HG03558 (cell line): ENCODE measurements around the gene CHD1.

Experiments
- ATAC-seq: cut with Tn5 transposase; IDR thresholded peaks from one replicate; pipeline ENCODE4 v1.9.1; 2021; ENCODE audit warnings: moderate number of reproducible peaks; ENCODE audit not compliant: unreplicated experiment; ENCODE audit errors: extremely low read depth

Gene CHD1

DNA sequence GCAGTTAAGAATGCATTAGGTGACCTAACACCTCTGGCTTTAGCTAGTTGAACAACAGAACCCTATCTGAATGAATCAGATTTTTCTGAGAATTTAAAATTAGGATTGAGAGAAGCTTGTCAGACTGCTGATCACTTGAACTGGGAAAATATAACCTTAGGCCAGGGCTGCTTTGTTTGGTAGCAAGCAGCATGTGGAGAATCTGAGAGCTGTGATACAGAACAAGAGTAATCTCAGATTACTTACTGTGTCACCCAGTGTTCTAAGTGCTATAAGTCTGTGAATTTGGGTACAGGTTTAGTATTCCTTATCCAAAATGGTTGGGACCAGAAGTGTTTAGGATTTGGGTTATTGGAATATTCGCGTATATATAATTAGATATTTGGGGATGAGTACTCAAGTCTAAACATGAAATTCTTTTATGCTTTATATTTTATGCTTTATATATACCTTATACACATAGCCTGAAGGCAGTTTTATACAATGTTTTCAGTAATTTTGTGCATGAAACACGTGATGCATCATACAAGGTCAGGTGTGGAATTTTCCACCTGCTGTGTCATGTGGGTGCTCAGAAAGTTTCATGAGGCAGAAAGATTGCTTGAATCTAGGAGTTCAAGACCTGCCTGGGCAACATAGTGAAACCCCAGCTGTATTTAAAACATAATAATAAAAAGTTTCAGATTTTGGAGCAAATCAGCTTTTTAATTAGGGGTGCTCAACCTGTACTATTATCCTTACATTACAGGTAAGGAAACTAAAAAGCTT lies 8.3 kb upstream of the CHD1 start:
- no peak for ATAC-seq

DNA sequence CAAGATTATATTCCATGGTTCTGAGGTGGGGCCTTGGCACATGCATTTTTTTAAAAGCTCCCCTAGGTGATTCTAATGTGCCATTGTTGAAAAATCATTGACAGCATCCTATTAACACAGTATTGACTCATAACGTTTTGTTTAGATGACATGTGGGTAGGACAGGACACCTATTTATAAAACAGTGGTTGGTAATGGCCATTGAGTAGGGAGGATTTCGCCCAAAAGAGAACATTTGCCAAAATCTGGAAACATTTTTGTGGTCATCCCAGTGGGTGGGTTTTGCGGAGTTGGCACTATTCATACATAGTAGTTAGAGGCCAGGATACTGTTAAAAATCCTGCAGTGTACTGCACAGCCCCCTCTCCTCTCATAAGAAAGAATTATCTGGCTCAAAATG lies 6.4 kb upstream of the CHD1 start:
- ATAC-seq: no peak

DNA sequence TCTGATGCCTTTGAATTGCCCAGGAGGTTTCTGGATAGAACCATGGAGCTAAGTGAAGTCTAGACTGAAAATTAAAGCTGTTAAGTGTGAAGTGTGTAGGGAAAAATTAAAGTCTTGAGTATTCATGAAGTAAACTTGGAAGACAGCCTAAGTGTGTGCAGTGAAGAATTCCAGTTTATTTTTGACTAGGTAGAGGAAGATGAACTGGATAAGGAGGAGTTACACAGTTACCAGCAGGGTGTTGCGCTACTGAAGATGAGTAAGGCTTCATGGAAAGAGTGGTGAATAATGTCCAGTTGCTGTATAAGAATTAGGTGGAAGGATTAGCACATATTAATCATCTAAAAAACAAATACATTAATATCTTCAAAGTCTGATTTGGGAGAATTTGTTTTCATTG lies 5.7 kb upstream of the CHD1 start:
- no peak for ATAC-seq

DNA sequence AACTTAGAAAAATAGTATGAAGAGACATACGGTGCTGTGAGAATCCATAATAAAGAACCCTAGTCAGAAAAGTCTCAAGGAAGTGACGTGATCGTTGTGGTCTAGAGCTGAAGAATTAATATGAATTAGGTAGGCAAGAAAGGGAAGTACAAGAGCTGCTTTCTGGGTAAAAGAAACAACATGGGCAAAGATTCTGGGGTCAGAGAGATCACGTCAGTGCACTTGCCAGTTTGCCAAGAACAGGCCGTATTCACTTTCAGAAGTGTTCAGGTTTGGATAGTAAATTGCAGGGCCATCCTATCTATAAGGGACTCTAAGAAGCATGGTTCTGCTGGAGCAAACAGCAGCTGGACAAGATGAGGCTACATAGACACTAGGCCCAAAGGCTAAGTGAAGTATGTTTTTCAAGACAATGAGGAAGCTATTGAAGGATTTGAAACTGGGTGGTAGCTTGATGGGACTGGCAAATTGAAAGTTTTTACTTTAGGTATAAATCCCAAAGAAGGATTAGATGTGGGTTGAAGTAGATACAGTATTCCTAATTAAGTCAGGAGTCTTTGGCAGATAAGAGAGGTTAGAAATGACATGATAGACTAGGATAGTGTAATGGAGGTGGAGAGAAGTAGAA lies 4.8 kb upstream of the CHD1 start:
- no peak for ATAC-seq

DNA sequence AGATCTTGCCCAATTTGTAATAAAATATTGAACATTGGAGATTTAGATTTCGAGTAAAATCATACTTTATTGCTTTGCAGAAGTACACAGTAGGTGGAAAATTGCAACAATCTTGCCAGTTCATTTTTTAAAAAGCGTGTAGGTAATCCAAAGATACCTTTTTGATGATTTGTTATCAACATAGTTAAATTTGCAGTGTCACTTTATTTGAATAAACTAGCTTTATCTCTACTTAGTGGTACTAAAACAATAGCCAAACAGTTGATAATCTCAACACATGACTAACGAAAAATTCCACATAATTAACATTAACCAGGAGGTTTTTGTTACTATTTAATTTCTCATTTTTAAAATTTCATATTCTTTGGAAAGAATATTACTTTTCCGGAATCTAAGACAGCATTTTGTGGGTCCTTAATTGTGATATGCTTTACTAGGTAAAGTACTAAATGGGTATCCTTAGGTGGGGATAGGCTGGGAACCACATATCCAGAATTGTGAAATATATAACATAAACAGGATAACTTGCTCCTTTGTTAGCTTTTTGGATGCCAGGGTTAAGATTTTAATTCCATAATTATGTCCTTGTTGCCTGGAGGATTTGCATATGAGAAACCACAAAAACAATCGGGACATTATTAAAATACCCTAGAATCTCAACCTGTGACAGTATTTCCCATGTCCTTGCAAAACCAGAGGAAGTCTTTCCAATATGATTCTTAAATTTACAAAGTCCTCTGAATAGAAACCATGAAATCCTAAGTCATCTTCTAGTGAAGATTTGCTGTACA lies 2.4 kb upstream of the CHD1 start:
- no peak for ATAC-seq

DNA sequence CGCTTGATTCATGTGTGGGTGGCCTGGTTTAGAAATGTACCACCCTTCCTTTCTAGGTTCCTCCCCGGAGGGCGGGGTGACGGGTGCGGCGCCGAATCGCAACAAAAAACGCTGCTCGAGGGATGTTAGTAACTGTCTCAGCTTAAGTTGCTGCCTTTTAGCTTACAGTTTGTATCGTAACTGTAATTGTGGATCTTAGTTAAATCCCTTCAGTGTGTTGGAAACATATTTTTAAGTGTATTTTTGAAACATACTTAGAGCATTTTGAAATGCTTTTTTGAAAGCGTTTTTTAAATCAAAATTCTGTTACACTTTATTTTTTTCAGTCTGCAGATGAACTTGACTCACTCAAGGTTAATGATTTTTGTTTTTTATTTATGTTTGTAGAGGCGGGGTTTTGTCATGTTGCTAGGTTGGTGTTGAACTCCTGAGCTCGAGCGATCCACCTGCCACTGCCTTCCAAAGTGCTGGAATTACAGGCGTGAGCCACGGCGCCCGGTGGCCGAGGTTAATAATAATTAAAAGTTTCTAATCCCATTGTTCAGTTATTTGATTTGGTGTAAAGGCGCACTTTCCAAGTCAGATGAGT lies 997 bp upstream of the CHD1 start:
- ATAC-seq: no peak

DNA sequence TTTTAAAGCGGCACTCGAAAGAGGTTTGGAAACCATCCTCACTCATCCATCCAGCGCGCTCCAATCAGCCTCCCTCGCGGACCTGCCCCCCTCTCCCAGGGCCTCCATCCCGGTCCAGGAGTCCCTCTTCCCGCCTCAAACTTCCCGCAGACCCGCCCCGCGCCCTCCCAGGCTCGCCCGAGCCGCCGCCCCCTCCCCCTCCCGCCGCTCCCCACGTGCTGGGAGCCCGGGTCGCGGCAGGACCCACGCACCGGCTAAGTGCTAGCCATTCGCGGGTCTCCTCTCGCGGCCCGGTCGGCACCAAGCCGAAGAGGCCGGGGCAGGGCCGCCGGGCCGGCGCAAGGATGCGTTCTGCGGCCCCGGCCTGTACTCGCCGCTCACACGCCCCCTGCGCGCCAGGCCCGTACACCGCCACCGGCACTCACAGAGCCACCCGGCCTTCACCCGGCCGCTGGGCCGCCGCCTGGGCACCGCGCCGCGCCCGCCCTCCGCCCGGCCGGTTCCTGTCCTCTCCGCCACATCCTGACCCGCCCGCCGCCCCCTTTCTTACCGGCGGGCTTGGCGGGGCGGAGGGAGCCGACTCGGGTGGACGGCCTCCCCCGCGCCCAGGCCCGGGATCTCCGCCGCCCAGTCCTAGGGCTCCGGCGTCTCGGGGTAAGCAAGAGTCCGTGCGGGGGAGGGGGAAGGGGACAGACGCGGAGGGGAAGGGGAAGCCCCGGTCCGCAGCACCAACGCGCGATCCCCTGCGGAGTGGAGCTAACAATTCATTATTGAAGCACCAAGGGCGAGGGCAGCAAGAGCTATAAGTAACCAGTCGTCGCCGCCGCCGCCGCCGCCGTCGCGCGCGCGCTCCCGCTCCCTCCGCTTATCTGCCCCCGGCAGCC lies 576 bp downstream of the CHD1 start:
- ATAC-seq: peak; percentile 10

DNA sequence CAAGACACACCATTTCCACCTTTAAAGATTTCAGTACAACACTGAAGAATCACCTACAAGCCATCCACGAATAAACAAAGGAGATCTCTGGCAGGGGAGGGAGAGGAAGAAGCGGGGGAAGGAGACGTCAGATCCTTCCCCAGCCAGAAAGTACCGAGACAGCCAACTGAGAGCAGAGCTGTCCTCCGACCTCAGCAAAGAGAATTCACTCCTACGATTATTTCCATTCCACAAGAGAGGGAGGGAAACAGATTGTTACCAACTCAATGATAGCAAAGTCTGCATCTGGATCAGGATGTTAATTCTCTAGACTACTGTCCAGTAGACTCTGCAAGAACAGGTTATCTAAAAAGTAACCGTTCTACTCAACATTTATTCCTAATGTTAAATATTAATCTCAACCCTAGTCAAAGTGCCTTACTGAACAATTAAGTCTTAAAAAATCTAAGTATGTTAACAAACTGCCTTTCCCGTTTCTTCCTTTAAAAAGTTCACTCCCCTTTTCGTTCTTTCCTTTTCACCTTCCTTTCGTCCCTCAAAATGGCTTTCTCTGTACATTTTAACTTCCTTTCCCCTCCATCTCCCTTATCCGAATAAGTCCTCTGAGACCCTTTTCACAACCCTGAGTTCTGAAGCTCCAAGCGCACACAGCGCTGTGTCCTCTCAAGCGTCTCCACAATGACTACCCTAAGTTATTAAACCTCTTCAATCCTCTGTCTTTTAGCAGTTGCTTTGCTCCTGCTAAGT lies 1.4 kb downstream of the CHD1 start:
- peak; percentile 18 for ATAC-seq

DNA sequence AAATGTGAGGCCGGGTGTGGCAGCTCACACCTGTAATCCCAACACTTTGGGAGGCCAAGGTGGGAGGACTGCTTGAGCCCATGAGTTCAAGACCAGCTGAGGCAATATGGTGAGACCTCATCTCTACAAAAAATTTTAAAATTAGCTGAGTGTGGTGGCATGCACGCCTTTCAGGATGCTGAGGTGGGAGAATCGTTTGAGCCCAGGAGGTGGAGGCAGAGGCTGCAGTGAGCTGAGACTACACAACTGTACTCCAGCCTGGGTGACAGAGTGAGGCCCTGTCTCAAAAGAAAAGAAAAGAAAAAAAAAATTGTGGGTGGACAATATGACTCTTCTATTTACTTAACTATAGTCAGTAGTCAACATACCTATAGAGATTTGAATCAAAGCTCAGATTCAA lies 4.8 kb downstream of the CHD1 start:
- no peak for ATAC-seq

DNA sequence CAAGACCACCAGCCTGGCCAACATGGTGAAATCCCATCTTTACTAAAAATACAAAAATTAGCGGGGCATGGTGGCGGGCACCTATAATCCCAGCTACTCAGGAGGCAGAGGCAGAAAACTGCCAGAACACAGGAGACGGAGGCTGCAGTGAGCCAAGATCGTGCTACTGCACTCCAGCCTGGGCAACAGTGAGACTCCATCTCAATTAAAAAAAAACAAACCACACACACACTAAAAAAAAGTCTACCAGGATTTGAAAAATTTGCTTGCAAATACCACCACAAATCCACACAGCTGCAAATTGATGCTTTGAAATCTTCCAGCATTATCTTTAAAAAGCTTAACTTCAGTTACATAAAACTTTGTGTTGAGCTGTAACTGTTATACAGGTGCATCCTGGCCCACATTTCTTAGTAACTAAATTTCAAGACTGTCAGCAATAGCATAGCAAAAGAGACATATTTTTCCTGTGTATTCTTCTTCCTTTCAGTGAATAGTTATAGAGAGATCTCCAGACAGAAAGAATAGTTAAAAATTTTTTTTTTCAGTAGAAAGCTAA lies 6.8 kb downstream of the CHD1 start:
- no peak for ATAC-seq

DNA sequence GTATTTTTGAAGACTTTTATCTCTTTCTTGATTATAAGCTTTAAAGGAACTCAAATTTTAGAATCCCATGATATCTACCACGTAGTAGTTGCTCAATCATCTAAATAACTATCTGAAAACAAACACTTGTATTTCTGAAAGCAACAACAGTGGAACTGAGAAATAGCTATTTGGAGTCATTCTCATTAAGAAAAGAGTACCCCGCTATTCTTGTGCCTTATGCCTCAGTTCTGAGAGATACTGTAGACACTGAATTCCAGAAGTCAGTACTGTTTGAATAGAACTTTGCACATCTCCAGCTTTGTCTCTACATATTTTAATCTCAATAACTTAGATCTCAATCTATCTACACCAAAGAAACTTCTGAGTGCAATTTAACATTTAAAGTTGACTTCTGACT lies 11.4 kb downstream of the CHD1 start:
- ATAC-seq: no peak

DNA sequence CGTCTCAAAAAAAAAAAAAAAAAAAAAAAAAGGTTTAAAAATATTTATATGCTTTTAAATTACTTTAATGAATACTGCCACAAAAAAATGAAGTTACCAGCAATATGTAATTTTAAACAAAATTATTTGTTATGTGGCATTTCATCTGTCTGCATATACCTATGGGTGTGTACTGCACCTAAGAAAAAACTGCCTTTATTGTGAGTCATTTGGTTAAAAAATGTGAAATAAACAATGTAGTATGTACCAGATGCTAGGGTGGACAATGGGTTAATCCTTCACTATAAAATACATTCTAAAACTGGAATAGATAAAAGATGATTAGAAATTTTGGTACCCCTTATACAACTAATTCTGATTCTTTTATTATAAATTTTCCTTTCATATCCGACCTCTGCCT lies 12.3 kb downstream of the CHD1 start:
- no peak for ATAC-seq

DNA sequence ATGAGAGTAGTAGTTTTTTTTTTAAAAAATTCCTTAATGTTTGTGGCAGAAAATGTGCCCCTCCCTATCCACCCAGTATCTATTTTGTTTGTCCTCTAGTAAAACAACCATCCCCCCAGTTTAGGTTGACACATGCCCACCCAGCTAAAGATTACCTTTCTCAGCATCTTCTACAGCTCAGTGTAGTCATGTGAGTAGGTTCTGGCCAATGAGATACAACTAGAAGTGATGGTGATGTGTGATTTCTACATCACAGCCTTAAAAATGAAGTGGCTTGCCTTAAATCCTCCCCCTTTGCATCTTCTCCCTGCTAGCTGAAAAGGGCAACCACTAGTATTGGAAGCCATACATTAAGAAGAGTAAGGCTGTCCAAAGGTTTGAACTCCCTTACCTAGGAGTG lies 14.9 kb downstream of the CHD1 start:
- ATAC-seq: no peak

DNA sequence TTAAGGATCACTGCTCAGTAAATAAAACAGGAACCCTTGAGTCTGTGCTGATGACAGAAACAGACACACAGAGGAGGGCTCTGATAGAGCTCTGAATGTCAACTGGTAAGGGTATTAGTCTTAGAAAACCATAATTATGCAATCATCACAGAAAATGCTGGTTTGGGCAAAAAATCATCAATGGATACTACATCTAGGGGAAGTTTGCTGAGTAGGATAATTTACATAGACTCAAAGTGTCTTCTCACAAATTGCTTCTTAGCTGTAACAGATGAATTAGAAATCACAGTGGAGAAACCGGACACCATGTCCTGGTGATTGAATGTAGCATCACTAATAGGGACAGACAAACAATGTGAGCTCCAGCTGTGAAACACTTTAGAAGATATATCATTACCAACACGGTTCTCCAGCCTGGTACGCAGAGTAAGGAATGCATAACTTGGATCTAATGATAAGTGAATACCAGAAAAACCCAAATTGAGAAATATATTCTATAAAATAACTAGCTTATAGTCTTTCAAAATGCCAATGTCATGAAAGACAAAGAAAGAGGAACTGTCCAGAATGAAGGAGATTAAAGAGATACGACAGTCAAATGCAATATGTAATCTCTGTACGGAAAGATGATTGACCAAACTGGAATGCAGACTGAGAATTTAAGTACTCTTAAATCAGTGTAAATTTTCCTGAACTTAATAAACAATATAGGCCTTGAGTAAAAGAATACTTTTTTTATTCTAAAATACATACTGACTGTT lies 17.3 kb downstream of the CHD1 start:
- ATAC-seq: no peak

DNA sequence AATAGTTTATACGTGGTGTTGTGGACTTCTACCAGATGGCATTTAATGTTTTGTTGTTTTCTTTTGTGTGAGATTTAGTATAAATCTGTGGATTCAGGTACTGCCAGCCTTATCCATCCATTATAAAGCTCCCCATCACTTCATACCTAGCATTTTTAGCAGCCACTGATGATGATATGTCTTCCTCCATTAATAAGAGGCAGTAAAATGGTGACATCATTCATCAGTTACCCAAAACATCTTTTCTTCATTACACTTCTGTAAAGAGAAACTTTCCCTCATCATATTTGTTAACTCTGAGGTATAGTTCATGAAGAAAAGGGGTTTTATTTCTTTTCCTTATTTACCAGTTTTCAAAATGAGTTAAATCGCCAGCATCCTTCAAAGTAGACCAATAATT lies 19.4 kb downstream of the CHD1 start:
- no peak for ATAC-seq

DNA sequence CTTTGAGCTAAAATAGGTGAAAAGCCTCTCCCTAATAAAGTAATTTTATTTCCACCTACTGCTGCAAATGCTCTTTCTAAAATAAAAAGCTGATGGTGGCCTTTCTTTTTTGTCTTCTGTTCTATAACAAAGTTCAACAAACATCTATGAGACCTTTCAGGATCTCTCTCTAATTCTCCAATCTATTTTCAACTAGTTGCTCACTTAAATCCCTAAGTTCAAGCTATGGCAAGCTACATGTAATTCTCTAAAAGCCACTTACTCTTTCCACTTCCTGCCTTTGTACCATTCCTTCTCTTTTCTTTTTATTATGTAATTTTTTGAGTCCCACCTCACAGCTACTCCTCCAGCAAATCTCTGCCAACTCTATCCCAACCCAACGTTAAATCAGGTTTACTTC lies 20.9 kb downstream of the CHD1 start:
- no peak for ATAC-seq

DNA sequence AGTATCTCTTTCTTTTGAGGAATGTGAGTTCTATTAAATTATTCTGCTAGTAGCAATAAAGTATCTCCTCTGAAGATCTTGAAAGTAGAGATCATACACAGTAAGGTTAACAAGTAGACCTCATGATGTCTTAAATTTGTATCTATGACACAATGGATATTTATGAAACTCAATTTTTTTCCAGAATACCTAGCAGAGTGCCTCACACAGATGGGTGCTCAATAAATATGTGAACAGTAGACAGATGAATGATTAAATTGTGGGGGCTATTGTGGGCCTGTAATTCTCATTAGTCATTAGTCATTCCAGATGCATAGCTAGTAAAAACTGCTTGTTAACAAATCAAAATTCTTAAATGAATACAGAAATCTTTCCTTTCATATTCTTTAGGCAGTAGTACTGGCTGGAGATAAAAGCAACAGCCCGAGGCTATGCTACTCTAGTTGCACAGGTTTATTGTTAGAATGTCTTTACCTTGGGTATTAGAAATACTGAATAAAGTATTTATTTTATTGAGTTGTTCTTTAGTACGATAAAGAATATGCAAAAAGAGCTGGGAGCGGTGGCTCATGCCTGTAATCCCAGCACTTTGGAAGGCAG lies 22.0 kb downstream of the CHD1 start:
- ATAC-seq: no peak
